SK-N-DZ (cell line): ENCODE data around the gene LRRC74A.

Experiments
- DNase-seq: peaks from one replicate; pipeline ENCODE4 v3.0.0-alpha.2; 2015; ENCODE audit warnings: low spot score

LRRC74A gene

DNA sequence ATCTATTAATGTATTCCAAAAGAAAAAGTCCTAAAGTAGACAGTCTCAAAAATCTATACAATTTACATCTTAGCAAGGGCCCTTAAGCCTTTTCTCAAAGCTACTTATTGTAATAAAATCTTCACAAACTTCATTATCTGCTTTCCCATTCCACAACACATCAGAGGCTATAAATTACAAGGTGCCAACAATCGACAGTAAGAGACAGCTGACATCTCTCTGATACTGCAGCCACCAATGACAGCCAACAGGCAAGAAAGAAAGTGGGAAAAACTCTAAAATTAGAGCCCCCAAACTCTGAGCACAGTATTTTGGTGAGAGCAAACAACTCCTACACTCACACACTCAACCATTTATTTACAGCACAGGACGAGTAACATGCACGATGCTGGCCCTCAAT is 15.7 kb upstream of the LRRC74A start:
- no peak for DNase-seq

DNA sequence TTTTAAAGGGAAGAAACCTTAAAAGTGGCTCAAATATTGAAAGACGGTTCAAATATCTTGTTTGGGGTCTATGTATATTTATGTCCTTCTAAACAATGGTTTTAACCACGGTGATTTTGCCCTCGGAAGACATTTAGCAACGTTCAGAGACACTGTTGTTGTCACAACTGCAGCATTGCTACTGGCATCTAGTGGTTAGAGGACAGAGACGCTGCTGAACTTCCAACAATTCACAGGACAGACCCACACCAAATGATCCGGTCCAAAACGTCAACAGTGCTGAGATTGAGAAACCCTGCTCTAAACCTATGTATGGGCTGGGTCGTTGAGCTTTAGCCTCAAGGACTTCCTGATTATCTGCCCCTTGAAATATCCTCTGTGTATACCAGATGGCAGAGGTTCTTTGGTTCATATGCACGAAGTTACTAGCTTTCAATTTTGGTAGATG is 15.2 kb upstream of the LRRC74A start:
- DNase-seq = no peak

DNA sequence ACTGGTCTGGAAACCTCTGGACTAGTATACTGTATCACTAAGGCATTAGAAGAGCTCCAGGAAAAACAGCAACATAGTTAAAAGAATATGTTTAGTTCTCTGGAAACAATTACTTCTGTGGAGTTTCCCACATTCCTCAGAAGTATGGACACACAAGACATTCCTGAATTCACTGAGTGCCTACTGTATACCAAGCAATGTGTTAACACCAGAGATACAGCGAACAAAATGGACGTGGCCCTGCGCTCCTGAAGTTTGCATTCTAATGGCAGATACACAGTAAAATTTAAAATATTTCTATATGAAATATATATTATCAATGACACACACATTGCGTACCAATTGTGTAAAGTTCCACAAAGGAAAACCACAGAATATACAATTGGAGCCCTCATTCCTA is 14.6 kb upstream of the LRRC74A start:
- no peak for DNase-seq

DNA sequence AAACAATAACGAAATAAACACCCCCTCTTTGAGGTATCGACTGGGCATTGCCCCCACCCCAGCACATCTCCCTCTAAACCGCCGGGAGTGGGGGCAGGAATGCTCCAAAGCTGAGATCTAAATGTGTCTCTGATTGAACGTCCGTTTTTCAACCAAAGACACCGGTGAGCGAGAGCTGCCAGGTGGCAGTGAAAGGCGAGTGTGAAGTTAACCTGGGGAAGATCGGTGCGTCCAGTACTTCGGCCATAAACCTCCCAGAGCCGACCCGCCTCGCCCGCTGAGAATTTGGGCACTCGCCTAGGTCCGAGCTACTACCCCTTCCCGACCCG is 14.2 kb upstream of the LRRC74A start:
- DNase-seq = no peak

DNA sequence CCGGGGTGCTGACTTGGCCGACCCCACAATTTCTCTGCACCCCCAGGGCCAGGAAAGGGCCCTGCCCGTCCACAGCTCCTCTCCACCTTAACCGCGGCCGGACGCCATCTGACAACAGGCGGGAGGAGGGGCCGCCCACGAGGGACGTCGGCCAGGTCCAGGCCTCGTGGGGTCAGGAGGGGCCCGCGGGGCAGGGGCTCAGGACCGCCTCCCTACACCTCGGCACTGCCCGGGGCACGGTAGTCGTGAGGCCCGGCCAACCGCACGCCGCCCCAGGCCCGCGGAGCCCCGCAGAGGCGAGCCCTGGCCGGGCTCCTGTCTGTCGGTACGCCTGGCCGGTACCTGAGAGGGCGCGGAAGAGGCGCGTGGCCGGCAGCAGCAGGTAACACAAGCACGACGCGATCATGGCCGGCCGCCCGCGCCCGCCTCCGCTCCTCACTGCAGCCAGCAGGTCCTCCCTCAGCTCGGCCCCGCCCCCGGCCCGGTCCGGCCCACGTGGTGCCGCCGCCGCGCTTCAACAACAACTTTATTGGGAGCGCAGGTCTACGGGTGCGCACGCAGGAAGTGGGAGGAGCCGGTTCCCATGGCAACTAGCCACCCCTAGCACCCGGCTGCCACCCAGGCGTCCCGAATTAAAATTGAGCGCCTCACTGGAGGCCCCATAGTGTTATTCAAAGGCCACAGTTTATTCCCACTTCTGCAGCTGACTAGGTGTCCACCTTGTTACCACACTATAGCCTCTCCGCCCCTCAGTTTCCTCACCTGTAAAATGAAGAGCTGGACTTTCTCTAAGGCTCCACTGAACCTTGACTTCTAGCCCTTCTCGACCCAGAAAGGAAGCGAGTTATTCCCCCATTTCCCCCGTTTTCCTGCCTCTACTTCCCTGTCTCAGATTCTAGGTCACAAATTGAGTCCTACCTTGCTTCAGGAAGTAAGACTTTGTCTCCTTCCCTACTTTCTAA is 13.5 kb upstream of the LRRC74A start, which contains the start of gene ANGEL1:
TSS of gene ANGEL1 (minus strand) at position 461 of the 962 bp plus-strand sequence. CDS start at position 406, 55 bp downstream.
- DNase-seq = peak; percentile 87

DNA sequence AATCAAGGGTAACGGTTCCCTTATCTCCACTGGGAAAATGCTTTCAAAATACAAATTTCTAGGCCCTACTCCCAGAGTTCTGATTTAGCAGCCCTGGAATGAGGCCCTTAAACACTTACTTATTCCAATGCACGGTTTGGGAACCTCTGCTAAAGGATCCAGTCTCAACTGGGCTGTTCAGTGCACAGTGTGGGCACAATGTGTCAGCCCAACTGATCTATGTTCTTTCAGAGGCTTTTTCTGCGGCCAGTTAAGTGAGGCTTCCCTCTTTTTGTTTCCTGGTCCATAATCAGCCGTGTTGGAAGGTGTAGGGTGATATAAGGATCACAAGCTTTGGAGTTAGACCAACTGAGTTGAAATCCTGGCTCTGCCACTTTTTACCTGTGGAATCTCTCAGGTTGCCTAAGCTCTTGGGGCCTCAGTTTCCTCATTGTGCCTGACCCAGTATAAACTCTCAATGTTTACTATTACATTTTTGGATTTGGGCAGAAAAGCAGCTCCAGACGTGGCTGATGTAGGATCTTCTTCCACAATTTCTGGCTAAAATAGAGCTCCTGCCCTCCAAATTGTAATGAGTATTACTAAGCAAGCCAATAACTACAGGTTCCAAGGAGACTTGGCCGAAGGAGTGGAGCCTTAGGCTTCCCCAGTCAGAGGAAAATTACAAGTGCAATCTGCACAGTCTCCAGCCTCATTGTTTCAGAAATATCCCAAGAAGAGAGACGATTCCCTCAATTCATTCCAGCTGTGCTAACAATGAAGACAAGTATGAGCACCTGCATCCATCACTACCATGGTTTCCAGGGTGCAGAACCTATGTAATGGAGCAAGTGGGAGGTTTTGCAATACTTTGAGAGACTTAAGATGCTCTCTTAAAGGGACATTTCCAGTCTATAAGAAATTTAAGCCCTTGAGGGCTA is 11.2 kb upstream of the LRRC74A start:
- no peak for DNase-seq

DNA sequence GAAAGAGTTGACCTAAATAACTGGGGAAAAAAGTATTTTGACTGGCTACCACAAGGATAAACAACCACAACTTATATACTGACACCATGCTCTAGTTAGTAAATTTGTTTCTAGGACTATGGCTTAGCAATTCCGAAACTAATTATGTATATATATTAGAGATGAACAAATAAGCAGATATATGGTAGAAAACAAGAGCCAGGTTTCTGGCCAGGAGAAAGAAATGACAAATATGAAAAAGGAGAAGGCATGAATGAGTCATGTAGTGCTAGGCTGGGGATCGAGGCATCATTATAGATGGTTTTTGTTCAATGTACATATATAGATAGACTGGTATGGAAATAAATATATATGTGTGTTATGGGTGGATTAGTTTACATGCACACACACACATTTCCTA is 5.5 kb upstream of the LRRC74A start:
- DNase-seq = no peak

DNA sequence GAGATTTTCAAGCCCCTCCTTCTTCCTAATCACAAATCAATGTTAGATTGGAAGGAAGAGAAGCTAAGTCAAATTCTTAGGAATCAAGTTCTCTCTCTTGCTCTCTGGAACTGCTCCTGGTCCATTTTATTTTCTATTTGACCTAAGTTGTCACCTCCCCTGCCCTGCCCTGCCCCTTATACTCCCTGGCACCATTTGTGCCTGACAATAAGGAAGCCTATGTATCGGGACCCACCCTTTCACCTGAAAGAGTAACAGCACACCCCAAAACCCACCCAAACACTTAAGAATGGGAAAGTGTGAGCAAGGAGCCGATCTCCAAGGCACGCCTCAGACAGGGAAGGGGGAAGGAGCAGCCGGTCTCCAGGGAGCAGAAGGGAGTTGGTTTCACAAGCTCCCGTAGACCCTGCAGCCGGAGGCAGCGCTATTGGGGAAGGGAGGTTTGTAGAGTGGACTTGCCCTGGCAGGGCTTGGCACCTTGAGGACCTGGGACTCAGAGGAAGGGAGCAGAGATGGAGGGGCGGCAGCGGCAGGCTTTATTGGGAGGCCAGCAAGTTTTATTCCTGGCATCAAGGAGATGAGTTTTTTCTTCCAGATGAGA is 1.6 kb downstream of the LRRC74A start:
- DNase-seq = no peak

DNA sequence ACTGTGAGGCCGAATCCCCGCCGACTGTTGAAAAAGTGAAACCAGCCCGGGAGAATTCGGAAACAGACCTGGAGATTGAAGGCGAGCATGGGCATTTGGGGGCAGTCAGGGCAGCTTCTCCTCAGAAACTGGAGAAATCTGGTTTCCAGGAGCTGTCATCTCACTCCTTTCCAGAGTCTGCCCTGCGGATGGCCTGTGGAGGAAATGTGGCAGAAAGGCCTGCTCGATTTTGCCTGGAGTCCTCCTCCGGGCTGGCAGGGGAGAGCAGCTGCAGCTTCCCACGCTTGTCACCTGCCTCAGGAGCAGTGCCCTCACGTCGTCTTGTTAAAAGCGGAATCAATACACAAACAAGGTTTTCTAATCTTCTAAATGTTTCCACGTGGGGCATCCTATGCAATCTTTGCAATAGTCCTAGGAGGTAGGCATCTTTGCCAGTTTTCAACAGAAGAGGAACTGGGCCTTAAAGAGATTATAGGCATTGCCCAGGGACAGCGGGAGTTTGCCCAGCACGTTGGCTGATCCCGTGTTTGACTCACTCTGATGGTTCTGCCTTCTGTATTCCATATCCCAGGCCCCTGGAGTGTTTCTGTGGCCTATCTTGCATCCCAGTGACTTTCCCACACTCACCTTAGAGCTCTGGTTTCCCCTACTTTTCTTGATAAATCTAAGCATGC is 2.3 kb downstream of the LRRC74A start:
- DNase-seq = no peak

DNA sequence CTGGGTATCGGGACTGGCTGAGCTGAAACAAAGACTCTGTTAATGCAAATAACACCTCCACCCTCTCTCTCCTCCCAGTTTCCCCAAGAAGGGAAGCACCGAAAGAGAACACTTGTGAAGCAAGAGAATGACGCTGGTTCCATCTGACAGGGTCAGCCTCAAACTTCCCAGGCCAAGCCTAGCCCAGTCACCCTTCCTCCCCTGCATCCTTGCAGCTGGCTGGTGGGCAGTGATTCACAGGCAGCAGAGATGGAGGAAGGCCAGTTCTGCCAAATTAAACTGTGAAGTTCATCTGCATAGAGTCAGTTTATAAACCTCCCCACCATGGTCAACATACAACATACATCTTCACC is 2.8 kb downstream of the LRRC74A start:
- DNase-seq = no peak

DNA sequence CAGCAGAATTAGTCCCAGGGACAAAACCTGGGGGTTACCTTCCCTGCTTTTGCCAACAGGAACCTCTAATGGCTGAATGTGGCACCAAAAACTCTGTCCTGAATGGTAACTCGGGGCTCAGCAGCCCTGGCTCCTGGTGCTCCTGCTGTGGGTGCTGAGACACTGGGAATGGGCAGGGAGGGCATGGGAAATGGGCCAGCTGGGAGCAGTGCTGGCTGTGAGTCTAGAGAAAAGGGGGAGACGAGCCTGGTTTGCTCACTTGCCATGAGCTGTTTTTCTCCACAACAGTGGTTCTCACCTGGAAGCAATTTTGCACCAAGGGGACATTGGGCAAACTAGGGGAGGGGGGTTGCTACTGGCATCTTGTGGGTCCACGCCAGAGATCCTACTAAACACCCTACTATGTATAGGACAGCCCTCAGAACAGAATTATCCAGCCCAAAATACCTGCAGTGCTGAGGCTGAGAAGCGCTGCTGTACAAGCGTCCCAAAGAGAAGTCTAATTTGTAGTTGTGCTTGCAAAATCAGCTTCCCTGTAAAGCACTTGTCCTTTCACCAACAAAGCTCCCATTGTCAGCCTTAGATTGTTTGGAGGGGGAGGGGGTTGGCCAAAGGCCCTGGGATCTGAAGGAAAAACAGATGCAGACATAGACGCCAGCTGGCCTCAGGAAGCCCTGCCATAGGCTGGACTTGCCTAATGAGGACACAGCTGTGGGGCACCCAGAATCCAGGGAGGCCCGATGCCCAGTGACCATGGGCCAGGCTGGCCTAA is 3.6 kb downstream of the LRRC74A start:
- DNase-seq = no peak

DNA sequence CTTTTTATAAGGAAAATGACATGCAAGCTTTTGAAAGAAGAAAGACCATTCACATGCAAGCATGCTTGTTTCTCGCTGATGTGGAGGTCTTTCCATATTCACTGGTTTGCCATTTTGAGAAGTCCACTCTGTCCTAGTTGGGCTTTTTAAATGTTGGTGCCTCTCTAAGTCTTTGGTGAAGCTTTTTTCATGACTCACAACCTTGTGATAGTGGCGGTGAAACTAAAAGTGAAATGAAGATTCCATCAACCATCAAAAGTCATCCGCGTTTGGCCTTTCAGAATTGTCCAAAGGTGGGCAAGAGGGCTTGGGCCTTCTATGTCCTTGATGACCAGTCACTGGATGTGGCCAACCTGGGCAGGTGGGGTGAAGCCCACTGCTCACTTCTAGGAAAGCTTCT is 4.3 kb downstream of the LRRC74A start:
- DNase-seq = no peak

DNA sequence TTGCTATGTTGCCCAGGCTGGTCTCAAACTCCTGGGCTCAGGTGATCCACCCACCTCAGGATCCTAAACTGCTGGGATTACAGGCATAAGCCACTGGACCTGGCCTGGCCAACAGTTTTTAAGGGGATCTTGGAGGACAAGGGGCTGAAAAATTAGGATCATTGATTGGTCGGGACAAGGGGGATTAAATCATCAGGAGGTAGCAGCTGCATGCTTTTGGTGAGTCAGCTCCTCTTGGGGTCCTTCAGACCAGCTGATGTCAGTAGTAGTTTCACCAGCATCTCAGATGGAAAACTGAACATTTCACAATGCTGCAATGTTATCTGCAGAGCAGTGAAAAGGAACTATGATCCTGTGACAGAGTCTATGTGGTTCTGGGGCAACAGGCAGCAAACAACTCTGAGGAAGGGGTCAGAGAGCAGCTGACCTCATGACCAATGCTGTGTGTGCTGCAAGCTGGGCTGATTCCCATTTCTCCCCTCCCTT is 6.3 kb downstream of the LRRC74A start:
- no peak for DNase-seq

DNA sequence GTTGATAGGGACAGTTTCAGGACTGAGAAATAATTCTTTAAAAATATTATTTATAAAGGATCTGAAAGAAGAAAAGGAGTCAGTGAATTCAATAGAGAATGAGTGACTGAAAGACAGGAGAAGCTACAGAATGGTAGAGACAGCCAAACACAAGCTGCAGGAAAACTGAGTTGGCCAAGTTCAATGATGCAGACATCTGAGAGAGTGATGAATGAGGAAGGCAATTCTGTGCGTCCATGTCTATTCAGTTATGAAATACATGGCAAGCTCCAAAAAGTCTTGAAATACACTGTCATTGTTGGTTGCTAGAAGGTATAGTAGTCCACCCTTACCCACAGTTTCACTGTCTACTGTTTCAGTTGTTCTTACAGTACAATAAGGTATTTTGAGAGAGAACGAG is 6.8 kb downstream of the LRRC74A start:
- no peak for DNase-seq

DNA sequence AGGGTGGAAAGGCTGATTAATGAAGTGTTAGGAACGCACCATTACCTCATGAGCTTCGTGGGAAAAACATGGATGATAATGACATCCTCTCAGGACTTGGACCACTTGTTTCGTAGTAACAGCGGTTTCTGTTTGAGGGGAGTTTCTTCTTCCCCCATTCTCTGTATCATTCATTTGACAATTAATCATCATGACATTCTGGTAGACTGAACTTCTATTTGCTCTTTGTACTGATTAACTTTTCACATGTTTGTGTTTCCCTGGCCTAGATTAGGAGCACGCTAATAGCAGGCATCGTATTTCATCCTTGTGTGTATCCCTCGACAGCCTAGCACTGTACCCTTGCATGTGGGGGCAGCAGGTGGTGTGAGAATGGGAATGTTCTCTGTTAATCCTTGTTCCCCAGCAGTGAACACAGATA is 8.0 kb downstream of the LRRC74A start:
- no peak for DNase-seq

DNA sequence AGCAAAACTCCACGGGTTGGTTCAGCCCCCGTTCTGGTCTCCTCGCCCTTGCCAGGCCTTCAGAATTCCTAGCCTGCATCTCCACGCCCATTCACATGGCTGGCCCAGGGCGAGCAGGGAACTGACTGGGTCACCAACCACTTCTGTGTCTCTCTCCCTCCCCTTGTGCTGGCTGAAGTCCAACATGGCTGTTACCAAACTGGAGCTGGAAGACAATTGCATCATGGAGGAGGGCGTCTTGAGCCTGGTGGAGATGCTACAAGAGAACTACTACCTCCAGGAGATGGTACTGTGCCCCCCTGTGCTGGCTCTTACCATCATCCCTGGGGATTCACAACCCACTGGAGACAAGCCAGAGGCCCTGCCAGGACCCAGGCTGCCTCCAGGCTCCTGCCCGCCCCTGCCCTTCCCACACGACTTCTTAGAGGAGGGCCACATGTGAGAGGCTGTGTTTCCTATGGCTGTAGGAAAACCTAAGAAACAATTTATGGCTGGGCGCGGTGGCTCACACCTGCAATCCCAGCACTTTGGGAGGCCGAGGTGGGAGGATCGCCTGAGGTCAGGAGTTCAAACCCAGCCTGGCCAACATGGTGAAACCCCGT is 9.9 kb downstream of the LRRC74A start:
- DNase-seq = no peak

DNA sequence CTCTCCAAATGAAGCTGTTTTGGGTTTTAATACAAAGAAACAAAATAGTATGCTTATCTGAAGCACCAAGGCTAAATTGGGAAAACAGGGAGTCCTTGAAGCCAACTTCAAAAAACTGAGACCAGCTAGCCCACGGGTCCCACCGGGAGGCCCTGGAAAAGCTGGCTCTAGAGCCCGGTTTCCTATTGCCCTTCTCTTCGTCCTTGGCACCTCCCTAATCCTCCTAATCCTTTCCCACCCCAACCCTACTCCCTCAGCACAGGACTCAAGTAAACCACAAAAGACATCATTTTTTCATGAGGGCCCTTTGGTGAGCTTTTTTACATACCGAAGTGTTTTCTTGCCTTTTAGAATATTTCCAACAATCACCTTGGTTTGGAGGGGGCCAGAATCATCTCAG is 11.3 kb downstream of the LRRC74A start:
- no peak for DNase-seq

DNA sequence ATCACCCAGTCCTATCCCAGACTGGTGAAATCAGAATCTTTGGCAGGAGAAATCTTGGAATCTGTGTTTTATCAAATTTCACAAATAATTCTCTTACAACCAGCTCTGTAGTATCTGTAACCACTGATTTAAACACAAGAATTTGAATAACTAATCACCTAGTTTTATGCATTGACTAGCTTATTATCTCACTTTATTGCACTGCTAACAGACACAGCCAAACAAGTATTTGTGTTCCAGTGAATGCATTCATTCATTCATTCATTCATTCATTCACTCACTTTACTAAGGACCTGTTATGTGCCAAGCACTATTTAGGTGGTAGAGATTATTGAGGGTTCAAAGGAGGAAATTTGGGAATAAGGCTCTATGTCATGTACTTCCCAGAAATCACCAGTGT is 16.2 kb downstream of the LRRC74A start:
- no peak for DNase-seq

DNA sequence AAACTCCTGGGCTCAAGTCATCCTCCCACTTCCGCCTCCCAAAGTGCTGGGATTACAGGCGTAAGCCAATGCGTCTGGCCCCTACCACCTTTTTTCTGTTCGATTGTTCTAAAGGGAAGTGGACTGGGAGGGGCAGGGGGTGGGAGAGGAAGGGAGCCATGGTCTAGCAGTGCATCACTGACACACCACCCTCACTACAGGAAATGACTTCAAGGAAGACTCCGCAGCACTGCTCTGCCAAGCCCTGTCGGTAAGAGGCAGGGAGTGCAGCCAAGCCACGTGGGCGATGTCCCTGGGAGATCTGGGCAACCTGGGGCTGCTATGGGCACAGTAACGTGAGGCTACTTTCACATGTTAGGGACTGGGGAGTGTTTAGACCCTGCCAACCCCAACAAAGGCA is 18.0 kb downstream of the LRRC74A start:
- peak; percentile 29 for DNase-seq
